ENCODE results near the gene RPL18A.

DNA sequence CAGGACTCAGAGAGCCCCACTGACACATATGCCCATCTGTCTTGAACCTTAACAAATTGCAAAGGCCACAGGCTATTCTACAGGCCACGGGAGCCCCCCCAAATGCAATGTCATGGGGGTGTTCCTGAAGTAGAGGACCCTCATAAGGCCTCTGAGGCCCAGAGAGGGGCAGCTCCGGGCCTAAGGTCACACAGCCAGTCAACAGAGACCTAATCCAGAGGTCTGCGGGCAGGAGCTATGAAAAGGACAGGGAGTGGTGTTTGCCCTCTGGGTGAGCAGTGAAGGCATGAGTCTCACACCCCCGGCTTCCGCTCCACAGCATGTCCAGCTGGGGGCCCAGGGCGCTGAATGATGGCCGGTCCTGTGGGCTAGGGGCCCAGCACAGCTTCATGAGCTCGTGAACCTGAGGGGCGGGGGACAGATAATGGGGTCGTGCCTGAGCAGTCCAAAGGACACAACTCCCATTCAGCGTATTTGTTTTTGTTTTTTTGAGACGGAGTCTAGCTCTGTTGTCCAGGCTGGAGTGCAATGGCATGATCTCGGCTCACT, 33.1 kb upstream of the RPL18A start:
- no peak for TF ChIP-seq POLR2A (IDR thresholded peaks at IDR 0.05; ENCODE audit: low read depth, low read length)
- no peak for TF ChIP-seq CTCF (conservative IDR thresholded peaks at IDR 0.05; ENCODE audit: low read depth, low read length)
- no peak for TF ChIP-seq RFX5 (IDR thresholded peaks at IDR 0.05; ENCODE audit: low read depth, low read length)
- no peak for TF ChIP-seq BHLHE40 (IDR thresholded peaks at IDR 0.05; ENCODE audit: low read depth, low read length)
- TF ChIP-seq MXI1 (IDR thresholded peaks at IDR 0.05; ENCODE audit: borderline replicate concordance, low read depth, low read length): no peak
- no peak for TF ChIP-seq CHD1 (IDR thresholded peaks at IDR 0.05; ENCODE audit: low read depth, low read length)
- TF ChIP-seq, protein P1, sequence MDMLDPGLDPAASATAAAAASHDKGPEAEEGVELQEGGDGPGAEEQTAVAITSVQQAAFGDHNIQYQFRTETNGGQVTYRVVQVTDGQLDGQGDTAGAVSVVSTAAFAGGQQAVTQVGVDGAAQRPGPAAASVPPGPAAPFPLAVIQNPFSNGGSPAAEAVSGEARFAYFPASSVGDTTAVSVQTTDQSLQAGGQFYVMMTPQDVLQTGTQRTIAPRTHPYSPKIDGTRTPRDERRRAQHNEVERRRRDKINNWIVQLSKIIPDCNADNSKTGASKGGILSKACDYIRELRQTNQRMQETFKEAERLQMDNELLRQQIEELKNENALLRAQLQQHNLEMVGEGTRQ (IDR thresholded peaks at IDR 0.05; ENCODE audit: low read depth, low read length): no peak
- TF ChIP-seq, protein P2, sequence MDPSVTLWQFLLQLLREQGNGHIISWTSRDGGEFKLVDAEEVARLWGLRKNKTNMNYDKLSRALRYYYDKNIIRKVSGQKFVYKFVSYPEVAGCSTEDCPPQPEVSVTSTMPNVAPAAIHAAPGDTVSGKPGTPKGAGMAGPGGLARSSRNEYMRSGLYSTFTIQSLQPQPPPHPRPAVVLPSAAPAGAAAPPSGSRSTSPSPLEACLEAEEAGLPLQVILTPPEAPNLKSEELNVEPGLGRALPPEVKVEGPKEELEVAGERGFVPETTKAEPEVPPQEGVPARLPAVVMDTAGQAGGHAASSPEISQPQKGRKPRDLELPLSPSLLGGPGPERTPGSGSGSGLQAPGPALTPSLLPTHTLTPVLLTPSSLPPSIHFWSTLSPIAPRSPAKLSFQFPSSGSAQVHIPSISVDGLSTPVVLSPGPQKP (IDR thresholded peaks at IDR 0.05; ENCODE audit: borderline replicate concordance, low read depth, low read length): no peak
- TF ChIP-seq FOS (IDR thresholded peaks at IDR 0.05; ENCODE audit: low read depth, low read length): no peak
- no peak for TF ChIP-seq CEBPB (IDR thresholded peaks at IDR 0.05; ENCODE audit: low read depth, low read length)
- TF ChIP-seq MAZ (IDR thresholded peaks at IDR 0.05; ENCODE audit: borderline replicate concordance, low read depth, low read length): no peak
- TF ChIP-seq RCOR1 (IDR thresholded peaks at IDR 0.05; ENCODE audit: insufficient replicate concordance, low read length): no peak
- TF ChIP-seq RAD21 (IDR thresholded peaks at IDR 0.05; ENCODE audit: low read length): no peak
- TF ChIP-seq NFE2L2 (IDR thresholded peaks at IDR 0.05; ENCODE audit: low read depth, low read length): no peak
